HT1080 (cell line): ENCODE measurements around the gene ATP6V0A1. TPM values are rescaled to one million over a fixed set of nuclear protein-coding genes. Genes with fewer than 3 reads are reported as not detected.

Experiments used
- DNase-seq: peaks from one replicate; pipeline ENCODE4 v3.0.0-alpha.2; 2015; ENCODE audit warnings: low read depth
- total RNA-seq: library from RNA; depleted of rRNA; stranded (reverse); fragments of >200 nt; shearing (Covaris generic); gene quantifications from 2 replicates; pipeline ENCODE4 v1.2.3, GENCODE V29; 2014

Gene ATP6V0A1
- total RNA-seq, 1 experiment from 2014 or later, result 14.8 TPM

DNA sequence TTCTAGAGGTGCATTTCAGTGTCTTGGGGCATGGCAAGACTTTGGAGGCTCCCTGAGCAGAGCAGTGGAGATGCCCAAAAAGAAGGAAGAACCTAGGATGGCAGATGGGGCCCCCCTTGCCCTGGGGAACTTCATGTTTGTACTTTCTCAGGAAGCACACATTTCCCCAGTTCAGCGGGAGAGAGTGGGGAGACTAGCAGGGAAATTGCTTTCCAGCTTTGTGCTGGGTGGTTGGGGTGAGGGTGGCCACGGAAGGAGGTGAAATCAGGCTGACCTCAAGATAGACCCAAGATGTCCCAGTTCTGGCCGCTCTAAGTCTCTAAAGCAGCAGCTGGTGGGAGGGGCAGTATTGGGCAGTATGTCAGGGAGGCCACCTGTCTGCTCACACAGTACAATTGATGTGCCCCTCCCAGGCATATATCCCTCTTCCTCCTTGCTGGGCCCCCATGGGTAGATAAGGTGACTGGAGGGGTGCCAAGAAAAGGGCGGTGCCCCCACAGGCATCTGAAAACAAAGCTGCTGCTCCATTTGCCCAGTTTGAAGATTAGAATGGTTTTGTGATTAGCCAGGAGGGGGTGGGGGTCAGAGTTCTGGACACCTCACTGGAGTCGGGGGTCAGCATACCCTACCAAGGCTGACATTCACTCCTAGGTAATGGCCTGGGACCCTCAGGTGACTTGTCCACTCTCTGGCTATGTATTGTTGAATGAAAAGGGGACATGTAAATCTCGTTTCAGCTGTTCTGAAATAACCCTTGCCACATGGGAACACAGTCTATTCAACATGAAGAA is 60.3 kb downstream of the ATP6V0A1 start:
- DNase-seq, result peak; percentile 65

DNA sequence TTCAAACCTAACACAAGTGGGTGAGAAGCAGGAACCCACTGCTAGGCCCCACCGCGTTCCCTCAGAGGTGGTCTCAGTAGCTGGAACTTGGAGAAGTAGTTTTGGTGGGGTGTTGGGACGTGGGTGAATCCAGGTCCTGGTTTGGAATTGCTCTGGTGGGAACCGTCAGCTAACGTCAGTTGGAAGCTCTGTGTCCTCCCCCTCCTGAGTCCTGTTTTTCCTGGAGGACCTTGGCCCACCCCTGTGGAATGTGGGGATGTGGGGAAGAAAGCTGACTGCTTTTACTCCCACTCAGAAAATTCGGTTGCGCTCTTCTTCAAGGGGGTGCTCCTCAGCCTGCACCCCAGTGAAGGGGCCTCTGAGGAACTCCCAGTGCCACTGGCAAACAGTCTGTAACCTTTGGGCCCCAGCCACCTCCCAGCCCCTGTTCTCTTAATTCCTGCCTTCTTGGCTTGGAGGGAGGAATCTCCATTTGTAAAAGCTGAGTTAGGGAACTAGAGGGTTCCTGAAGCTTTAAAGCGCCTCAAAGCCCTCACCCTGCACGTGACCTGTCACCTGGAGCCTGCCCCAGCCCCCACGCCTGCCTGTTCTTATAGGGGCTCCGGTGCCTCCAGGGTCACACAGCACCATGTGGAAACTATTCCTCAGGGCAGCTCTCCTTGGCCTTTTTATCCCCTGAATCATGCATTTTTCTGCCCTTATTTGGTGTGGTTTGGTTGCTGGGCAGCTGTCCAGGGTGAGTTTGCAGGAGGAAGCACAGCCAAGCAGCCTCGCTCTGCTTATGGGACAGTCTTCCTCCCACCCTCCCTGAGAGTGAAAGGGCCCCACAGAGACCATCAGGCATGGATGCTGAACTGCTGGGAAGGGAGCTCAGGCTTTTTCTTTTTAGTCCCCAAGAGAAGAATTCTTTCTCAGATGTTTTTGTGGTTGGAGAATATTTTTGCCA is 61.1 kb downstream of the ATP6V0A1 start:
- peak; percentile 98 for DNase-seq

DNA sequence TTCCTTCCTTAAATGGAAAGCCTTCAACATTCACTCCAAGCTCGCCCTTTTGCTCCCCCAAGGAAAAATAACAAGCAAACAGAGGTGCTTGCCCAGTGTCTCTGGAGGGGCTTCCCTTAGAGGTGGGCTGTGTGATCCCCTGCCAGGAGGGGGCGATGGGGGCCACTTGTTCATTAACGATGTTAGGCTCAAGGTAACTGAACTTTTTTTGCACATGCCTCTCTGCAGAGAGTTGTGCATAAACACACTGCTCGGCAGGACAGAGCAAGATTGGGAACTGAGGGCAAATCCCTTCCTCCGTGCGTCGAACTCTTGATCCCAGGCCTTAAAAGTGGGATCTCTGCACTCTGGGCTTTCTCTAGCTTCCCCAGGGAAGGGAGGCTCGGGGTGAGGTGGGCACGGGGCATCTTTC is 61.9 kb downstream of the ATP6V0A1 start:
- no peak for DNase-seq

DNA sequence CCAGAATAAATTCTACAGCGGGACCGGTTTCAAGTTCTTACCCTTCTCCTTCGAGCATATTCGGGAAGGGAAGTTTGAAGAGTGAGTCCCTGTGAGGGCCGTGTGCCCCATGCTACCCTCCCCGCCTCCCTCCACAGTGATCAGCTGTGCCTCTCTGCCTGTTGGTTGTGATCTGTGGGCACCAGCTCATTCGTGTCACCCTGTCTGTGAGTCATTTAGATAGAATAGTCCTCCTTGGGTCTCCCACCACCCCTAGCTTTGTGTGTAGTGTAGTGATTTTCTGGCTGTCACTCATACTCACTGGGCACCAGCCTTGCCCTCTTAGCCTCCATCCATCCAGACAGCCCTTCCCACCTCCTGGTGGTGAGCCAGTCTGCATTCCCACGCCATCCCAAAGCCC is 62.4 kb downstream of the ATP6V0A1 start:
- DNase-seq, result peak; percentile 39

DNA sequence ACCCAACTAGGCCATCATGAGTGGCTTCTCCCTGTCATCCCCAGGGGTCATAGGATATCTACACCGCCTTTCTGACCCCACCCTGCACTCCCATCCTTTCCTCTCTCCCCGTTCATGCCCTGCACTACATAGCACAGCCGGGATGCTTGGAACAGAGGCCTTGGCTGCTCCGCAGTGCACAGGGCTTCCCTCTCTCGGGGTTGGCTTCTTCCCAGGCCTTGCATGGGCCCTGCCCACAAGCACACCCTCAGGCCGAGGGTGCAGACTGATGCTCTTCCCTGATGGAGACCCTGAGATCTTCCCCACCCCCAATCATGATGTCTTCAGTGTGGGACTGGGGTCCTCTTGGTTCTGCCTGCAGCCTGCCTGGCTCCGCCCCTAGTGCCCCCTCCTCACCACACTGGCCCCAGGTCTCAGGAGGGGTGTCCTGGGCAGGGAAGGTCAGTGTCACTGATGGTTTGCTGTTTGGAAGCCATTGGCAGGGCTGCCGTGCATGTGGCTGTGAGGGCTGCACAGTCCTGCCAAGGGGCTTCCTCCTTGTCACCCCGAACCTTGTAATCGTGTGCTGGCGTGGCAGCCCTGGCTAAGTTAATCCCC is 63.1 kb downstream of the ATP6V0A1 start:
- no peak for DNase-seq

DNA sequence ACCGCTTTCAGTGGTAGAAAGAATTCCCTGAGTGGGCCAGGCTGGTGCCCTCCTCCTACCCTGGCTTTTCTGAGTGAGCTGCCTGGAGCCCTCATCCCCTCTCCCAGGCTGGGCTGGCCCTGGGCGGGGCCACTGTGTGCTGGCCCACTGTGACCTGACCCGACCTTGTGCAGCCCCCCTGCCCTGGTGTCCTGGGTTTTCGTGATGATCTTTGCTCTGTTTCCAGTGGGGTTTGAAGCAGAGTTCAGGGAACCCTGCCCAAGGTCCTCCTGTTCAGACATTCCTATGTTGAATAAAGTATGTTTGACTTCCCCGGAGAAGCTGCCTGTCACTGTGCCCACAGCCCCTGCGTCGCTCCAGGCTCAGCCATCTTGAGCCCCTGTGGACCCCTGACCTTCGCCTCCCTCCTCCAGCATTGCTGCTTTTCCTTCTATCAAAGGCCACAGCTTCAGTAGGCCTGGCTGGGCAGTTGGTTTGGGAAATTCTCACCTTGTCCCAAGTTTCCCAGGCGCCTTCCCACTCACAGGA is 63.6 kb downstream of the ATP6V0A1 start:
- no peak for DNase-seq

DNA sequence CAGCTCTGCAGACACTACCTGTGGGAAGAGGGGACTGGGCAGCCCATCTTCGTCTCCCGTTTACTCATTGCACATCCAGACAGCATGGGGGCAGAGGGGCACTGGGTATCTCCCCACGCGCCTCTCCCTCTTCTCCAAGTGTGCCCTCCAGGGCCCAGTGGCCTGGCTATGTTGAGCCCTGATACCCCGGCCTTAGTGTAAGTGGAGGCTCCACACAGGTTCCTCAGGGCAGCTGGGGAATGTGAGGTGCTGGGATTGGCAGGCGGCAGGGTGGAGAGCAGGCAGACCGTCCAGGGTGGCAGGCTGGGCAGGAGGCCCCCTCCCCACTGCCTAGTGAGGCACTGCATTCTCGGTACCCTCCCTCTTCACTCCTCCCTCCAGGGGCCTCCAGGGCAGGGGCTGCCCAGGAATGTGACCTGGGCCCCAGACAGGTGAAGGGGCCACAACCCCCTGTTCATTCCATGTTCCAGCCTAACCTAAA is 64.2 kb downstream of the ATP6V0A1 start:
- no peak for DNase-seq

DNA sequence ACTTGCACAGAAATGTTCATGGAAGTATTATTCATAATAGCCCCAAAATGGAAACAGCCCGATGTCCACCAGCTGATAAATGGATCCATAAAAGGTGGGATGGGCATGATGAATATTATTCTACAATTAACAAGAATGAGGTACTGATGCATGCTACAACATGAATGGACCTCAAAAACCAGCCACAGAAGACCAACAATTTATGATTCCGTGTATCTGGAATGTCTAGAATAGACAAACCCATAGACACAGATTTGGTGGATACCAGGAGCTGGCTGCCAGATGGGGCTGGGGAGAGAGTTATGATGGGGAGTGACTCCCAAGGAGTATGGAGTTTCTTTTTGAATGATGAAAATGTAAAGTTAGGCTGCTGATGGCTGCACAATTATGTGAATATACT is 66.5 kb downstream of the ATP6V0A1 start:
- peak; percentile 39 for DNase-seq

DNA sequence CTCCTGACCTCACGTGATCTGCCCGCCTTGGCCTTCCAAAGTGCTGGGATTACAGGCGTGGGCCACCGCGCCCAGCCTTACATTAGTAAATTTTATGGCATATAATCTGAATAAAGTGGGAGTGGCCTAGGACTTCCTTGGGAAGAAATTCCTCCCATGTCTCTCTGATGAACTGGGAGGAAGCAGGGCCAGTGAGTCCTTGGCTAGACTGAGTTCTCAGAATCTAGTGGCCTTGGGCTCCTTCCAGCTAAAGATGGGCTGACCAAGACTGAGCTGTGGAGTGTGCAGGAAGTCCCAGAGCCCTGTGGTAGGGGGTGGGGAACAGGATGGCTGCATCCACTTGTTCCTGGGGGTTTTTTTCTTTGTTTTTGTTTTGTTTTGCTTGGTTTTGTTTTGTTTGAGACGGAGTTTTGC is 67.4 kb downstream of the ATP6V0A1 start:
- peak; percentile 62 for DNase-seq

DNA sequence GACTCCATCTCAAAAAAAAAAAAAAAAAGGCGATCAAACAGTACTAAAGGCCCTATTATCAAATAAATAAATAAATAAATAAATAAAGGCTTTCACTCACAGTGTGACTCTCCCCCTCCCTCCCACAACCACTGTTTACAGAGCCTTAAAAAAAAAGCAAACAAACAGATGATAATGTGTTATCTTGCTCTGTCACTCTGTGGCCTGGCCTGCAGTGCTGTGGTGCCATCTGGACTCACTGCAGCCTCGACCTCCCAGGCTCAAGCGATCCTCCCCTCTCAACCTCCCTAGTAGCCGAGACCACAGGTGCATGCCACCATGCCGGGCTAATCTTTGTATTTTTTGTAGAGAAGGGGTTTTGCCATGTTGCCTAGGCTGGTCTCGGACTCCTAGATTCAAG is 69.3 kb downstream of the ATP6V0A1 start:
- DNase-seq, result no peak

DNA sequence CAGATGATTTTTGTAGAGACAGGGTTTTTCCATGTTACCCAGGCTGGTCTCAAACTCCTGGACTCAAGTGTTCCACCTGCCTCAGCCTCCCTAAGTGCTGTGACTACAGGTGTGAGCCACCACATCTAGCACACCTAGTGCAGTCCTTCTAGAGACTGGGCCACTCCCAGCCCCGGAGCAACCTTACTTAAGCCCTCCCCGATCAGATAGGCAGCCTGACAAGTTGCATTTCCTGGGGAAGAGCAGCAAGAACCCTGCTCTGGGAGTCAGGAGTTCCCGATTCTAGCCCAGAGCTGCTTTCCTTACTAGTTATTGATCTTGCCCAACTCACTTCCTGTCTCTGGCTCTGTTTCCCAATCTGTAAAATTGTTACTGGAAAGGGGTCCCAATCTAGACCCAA is 70.4 kb downstream of the ATP6V0A1 start:
- no peak for DNase-seq

DNA sequence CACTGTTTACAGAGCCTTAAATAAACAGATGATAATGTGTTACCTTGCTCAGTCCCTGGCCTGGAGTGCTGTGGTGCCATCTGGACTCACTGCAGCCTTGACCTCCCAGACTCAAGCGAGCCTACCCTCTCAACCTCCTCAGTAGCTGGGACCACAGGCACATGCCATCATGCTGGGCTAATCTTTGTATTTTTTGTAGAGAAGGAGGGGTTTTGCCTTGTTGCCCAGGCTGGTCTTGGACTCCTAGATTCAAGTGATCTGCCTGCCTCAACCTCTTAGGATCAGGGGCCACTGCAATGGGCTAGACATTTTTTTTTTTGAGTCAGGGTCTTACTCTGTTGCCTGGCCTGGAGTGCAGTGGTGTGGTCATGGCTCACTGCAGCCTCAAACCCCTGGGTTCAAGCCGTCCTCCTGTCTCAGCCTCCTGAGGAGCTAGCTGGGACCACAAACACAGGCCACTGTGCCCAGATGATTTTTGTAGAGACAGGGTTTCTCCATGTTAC is 72.3 kb downstream of the ATP6V0A1 start:
- no peak for DNase-seq

DNA sequence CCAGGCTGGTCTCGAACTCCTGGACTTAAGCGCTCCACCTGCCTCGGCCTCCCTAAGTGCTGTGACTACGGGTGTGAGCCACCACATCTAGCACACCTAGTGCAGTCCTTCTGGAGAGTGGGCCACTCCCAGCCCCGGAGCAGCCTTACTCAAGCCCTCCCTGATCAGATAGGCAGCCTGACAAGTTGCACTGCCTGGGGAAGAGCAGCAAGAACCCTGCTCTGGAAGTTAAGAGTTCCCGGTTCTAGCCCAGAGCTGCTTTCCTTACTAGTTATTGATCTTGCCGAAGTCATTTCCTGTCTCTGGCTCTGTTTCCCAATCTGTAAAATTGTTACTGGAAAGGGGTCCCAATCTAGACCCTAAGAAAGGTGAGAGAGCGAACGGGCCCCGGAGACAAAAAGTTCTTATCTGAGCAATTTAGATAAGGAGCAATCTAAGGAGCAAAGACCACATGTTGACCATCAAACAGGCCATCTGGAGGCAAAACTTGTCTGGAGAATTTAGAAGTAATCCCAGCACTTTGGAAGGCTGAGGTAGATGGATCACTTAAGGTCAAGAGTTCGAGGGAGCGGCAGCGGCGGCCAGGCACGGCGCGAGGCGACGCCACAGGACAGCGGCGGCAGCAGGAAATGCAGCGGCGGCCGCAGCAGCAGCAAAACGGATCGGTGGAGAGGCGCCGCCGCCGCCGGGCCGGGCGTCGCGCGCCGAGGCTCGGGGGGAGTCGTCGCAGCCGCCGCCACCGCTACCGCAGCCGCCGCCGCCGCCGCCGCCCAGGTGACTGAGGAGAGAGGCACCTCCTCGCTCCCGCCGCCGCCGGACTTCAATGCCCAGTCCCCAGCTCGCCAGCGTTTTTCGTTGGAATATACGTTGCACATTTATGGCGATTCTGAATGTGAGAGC is 73.0 kb downstream of the ATP6V0A1 start:
- DNase-seq, result no peak

DNA sequence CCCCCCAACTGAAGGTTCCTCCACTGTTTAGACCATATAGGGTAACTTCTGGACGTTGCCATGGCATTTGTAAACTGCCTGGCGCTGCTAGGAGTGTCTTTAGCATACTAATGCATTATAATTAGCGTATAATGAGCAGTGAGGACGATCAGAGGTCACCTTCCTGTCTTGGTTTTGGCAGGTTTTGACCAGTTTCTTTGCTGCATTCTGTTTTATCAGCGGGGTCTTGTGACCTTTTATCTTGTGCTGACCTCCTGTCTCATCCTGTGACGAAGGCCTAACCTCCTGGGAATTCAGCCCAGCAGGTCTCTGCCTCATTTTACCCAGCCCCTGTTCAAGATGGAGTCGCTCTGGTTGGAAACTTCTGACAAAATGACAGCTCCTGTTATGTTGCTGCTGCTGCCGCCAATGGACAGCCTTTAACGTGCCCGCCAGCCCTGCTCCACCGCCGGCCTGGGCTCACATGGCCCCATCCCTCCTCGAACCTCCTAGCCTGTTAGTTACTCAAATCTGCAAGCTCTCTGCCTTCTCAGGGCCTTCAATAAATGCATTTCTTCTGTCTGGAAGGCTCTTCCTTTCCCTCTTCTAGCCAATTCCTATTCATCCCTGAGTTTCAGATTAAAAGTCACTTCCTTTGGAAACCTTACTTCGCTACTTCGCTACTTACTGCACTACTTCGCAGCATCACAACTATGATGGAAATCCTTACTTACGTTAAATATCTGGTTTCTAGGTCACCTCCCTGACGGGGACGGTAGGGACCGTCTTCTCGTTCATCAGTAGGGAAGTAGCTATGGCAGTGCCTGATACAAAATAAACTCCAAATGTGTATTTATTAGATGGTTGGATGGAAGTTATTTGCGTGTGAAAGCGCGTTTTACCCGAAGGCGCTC is 76.7 kb downstream of the ATP6V0A1 start:
- no peak for DNase-seq

DNA sequence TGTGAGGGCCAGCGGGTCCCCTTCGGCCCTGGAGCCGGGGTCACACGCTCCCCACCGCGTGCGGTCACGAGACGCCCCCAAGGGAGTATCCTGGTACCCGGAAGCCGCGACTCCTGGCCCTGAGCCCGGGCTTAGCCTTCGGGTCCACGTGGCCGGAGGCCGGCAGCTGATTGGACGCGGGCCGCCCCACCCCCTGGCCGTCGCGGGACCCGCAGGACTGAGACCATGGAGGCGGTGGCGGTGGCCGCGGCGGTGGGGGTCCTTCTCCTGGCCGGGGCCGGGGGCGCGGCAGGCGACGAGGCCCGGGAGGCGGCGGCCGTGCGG is 77.3 kb downstream of the ATP6V0A1 start, which contains the start of gene NAGLU:
Gene NAGLU, plus strand, starts transcription at position 194 of the 324 bp plus-strand sequence. Its CDS starts 32 bp downstream, at position 226.
- DNase-seq, result peak; percentile 81

DNA sequence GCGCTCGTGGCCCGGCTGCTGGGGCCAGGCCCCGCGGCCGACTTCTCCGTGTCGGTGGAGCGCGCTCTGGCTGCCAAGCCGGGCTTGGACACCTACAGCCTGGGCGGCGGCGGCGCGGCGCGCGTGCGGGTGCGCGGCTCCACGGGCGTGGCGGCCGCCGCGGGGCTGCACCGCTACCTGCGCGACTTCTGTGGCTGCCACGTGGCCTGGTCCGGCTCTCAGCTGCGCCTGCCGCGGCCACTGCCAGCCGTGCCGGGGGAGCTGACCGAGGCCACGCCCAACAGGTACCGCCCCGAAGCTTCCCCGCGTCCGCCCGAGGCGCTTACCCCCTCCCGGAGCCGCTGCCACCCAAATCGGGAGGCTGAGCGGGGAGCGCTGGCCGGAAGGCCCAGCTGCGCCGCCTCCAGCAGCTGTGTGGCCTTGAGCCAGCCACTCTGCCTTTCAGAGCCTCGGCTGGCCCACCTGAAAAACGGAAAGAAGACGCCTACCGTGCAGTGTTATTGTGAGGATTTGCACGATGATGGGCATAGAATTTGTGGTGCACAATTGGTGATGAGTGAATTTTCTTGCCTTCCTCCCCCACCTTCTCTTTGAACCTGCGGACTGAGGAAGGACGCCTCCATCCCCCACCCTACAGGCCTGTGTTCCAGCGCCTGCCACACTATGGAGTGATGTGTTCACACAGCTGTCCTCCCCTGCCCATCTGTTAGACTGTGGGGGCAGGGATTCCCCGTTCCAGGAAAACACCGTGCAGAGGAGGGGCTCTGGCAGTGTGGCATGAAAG is 77.9 kb downstream of the ATP6V0A1 start:
- DNase-seq, result peak; percentile 81

DNA sequence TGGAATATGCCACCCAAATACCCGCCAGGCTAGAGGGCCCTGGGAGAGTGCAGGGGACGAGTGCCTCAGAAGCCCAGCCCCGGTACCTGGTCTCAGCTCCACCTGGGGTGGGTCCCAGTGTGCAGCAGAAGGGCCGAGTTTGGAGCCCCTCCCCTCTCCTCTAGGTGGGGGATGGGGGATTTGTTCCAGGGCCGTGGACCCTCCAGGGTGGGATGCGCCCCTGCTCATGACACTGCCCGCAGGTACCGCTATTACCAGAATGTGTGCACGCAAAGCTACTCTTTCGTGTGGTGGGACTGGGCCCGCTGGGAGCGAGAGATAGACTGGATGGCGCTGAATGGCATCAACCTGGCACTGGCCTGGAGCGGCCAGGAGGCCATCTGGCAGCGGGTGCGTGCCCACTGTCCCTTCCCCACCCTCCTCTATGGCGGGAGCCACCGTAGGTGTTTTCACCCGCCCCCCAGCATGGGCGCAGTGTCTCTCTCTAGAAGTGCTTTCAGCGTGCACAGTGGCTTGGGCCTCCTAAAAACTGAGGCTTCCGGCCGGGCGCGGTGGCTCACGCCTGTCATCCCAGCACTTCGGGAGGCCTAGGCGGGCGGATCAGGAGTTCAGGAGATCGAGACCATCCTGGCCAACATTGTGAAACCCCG is 78.6 kb downstream of the ATP6V0A1 start:
- no peak for DNase-seq
